ENCODE results near the gene PAOX. TPM values are rescaled to one million over a fixed set of nuclear protein-coding genes. Genes with fewer than 3 reads are reported as not detected.

The PAOX gene
- polyA plus RNA-seq, 1 experiment, result 4.5 TPM

- Histone ChIP-seq H3K4me3 (ENCODE audit: low read depth, low read length) (no peak overlapping the region), H3K36me3 (ENCODE audit: control insufficient read depth, insufficient read depth, low read length) (no peaks in the 10 kb centered on the region), H3K27me3 (ENCODE audit: control insufficient read depth, insufficient read depth, low read length) (peaks cover 16% of the 10 kb centered on the region)
- POLR2A ChIA-PET, result no interaction called here
- no peak for DNase-seq (ENCODE audit: low read depth)
- TF ChIP-seq, protein P1, sequence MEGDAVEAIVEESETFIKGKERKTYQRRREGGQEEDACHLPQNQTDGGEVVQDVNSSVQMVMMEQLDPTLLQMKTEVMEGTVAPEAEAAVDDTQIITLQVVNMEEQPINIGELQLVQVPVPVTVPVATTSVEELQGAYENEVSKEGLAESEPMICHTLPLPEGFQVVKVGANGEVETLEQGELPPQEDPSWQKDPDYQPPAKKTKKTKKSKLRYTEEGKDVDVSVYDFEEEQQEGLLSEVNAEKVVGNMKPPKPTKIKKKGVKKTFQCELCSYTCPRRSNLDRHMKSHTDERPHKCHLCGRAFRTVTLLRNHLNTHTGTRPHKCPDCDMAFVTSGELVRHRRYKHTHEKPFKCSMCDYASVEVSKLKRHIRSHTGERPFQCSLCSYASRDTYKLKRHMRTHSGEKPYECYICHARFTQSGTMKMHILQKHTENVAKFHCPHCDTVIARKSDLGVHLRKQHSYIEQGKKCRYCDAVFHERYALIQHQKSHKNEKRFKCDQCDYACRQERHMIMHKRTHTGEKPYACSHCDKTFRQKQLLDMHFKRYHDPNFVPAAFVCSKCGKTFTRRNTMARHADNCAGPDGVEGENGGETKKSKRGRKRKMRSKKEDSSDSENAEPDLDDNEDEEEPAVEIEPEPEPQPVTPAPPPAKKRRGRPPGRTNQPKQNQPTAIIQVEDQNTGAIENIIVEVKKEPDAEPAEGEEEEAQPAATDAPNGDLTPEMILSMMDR (IDR thresholded peaks at IDR 0.05; ENCODE audit: insufficient read depth, low read depth, low read length), result no peak
- CTCF ChIA-PET, result no interaction called here
These were observed 40.7 kb upstream of the PAOX start for GRCh38 chr10:133338080-133339071.

GRCh38 chr10:133339708-133340380 is 39.2 kb upstream of the PAOX start:
- DNase-seq (ENCODE audit: low read depth), result no peak
- peaks cover 13% of the 10 kb centered on the region for H3K27me3 ChIP-seq (ENCODE audit: control insufficient read depth, insufficient read depth, low read length)
- no peaks in the 10 kb centered on the region for H3K36me3 ChIP-seq (ENCODE audit: control insufficient read depth, insufficient read depth, low read length)
- TF ChIP-seq, protein P1 (IDR thresholded peaks at IDR 0.05; ENCODE audit: insufficient read depth, low read depth, low read length), result no peak
- CTCF ChIA-PET, result interaction anchor here (1.1 kb wide), 1 partner anchor 12 kb away, joined by 4 read pairs; no protein-coding TSS in a partner anchor
- POLR2A ChIA-PET, result no interaction called here
- no peak overlapping the region for H3K4me3 ChIP-seq (ENCODE audit: low read depth, low read length)

GRCh38 chr10:133341983-133342382 is 37.1 kb upstream of the PAOX start:
- peaks cover 3% of the 10 kb centered on the region; the same call in 1 of the 2 replicates for H3K27me3 ChIP-seq (ENCODE audit: control insufficient read depth, insufficient read depth, low read length)
- DNase-seq (ENCODE audit: low read depth), result no peak
- H3K36me3 ChIP-seq (ENCODE audit: control insufficient read depth, insufficient read depth, low read length), result no peaks in the 10 kb centered on the region
- TF ChIP-seq, protein P1 (IDR thresholded peaks at IDR 0.05; ENCODE audit: insufficient read depth, low read depth, low read length), result no peak
- no peak overlapping the region for H3K4me3 ChIP-seq (ENCODE audit: low read depth, low read length)
- POLR2A ChIA-PET, result no interaction called here
- CTCF ChIA-PET, result interaction anchor here (0.8 kb wide), 1 partner anchor 12 kb away, joined by 3 read pairs; no protein-coding TSS in a partner anchor

- no peak for DNase-seq (ENCODE audit: low read depth)
- ChIA-PET CTCF (interaction anchor here (0.9 kb wide), 2 partner anchors 13 to 15 kb away, joined by 3 read pairs; no protein-coding TSS in a partner anchor), POLR2A (no interaction called here)
- no peak overlapping the region for H3K4me3 ChIP-seq (ENCODE audit: low read depth, low read length)
- H3K27me3 ChIP-seq (ENCODE audit: control insufficient read depth, insufficient read depth, low read length), result peaks cover 3% of the 10 kb centered on the region; the same call in 1 of the 2 replicates
- H3K36me3 ChIP-seq (ENCODE audit: control insufficient read depth, insufficient read depth, low read length), result no peaks in the 10 kb centered on the region
- TF ChIP-seq, protein P1 (IDR thresholded peaks at IDR 0.05; ENCODE audit: insufficient read depth, low read depth, low read length), result no peak
These were observed 36.1 kb upstream of the PAOX start for GRCh38 chr10:133342942-133343341.

DNA sequence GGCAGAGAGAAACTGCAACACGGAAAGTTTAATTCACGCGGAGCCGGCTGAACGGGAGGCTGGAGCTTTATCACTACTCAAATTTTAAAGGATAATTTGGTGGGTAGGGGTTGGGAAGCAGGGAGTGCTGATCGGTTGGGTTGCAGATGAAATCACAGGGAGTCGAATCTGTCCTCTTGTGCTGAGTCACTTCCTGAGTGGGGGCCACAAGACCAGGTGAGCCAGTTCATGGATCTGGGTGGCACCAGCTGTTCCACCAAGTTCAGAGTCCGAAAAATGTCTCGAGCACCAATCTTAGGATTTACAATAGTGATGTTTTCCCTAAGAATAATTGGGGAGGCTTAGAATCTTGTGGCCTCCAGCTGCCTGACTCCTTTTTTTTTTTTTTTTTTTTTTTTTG is 35.5 kb upstream of the PAOX start:
- POLR2A ChIA-PET, result no interaction called here
- Histone ChIP-seq H3K4me3 (ENCODE audit: low read depth, low read length) (no peak overlapping the region), H3K36me3 (ENCODE audit: control insufficient read depth, insufficient read depth, low read length) (no peaks in the 10 kb centered on the region), H3K27me3 (ENCODE audit: control insufficient read depth, insufficient read depth, low read length) (peaks cover 3% of the 10 kb centered on the region; the same call in 1 of the 2 replicates)
- no peak for DNase-seq (ENCODE audit: low read depth)
- CTCF ChIA-PET, result interaction anchor here (0.9 kb wide), 2 partner anchors 14 to 16 kb away, joined by 3 read pairs; no protein-coding TSS in a partner anchor
- TF ChIP-seq, protein P1 (IDR thresholded peaks at IDR 0.05; ENCODE audit: insufficient read depth, low read depth, low read length), result no peak

Measured in BJ (cell line).